ENCODE data around the gene MCM8. TPM values are rescaled to one million over a fixed set of nuclear protein-coding genes. Genes with fewer than 3 reads are reported as not detected.

The MCM8 gene
- total and polyA plus RNA-seq, 2 experiments from 2014 or later: 10.6 to 30.4 TPM

DNA sequence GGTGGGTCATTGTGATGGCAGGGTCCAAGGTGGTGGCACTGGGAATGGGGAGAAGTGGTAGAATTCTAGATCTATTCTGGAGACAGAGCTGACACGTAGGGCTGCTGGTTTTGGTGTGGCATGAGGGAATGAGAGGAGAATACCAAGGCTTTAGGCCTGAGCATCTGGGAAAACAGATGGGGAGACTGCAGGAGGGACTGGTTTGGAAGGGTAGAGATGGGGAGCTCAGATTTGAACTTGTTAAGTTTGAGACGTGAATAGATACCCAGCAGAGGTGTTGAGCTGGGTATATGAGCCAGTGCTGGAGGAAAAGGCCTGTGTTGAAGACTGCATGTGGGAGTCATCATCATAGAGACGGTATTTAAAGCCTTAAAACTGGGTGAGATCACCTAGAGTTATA is 17.7 kb upstream of the MCM8 start:
- Mint-ChIP-seq H3K27me3 (ENCODE audit: insufficient read depth, low read depth, poor library complexity) (no peaks in the 10 kb centered on the region), H3K4me1 (no peaks in the 10 kb centered on the region), H3K9me3 (no peaks in the 10 kb centered on the region), H3K27ac (no peak overlapping the region), H3K36me3 (ENCODE audit: low read depth) (peaks cover under 1% of the 10 kb centered on the region; the same call in 2 of the 3 replicates), H3K4me3 (no peak overlapping the region)
- Histone ChIP-seq H3K4me3 (no peak overlapping the region), H2AFZ (no peak overlapping the region), H3K36me3 (ENCODE audit: insufficient read depth) (peaks cover 3% of the 10 kb centered on the region), H4K20me1 (replicated peaks; ENCODE audit: insufficient read depth) (no peaks in the 10 kb centered on the region), H3K4me2 (no peak overlapping the region), H3K9me2 (ENCODE audit: insufficient read depth) (no peaks in the 10 kb centered on the region), H3K4me1 (ENCODE audit: insufficient read depth) (no peaks in the 10 kb centered on the region), H3K27ac (ENCODE audit: low read depth) (no peak overlapping the region), H3K27me3 (ENCODE audit: insufficient read depth) (no peaks in the 10 kb centered on the region), H3F3A (replicated peaks; ENCODE audit: low read depth) (no peaks in the 10 kb centered on the region), H3K79me2 (replicated peaks; ENCODE audit: insufficient read depth) (no peaks in the 10 kb centered on the region)
- TF ChIP-seq STAT1 (IDR thresholded peaks at IDR 0.05; ENCODE audit: unreplicated experiment) (no peak), ETS1 (IDR thresholded peaks at IDR 0.05) (no peak)
- DNase-seq (ENCODE audit: low spot score) (no peak), ATAC-seq (no peak)

DNA sequence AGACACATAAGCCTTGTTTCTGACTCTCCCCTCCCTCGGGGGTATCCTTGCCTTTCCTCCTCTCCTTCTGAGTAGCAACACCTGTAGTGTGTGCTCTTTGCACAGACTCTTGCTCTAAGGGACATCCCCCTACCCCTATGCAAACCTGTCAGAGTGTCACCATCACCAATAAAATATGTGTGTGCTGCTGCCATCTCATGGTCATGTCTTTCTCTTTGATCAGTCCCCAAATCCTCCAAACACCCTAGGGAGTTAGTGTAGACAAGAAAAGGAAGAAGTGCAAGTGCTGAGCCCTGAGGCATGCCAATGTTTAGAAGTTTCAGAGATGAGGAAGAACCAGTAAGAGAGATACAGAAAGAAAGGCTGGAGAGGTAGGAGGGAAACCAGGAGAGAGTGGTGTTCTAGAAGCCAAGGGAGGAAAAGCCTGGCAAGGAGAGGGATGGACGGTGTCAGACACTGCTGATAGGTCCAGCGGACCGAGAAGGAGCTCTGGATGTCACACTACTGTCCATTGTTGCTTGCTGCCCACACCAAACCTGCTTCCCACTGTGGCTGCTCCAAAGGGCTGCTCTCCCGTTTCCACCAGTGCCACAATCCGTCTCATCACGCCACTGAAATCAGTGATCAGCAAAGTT is 16.5 kb upstream of the MCM8 start:
- ATAC-seq: peak; percentile 84
- Histone ChIP-seq H3K27me3 (ENCODE audit: insufficient read depth) (no peaks in the 10 kb centered on the region), H3K36me3 (ENCODE audit: insufficient read depth) (peaks cover 12% of the 10 kb centered on the region), H3K4me2 (no peak overlapping the region), H3F3A (replicated peaks; ENCODE audit: low read depth) (no peaks in the 10 kb centered on the region), H3K79me2 (replicated peaks; ENCODE audit: insufficient read depth) (no peaks in the 10 kb centered on the region), H4K20me1 (replicated peaks; ENCODE audit: insufficient read depth) (no peaks in the 10 kb centered on the region), H3K9me2 (ENCODE audit: insufficient read depth) (no peaks in the 10 kb centered on the region), H3K4me1 (ENCODE audit: insufficient read depth) (no peaks in the 10 kb centered on the region), H2AFZ (no peak overlapping the region), H3K27ac (ENCODE audit: low read depth) (no peak overlapping the region), H3K4me3 (no peak overlapping the region)
- Mint-ChIP-seq H3K27me3 (ENCODE audit: insufficient read depth, low read depth, poor library complexity) (no peaks in the 10 kb centered on the region), H3K9me3 (no peaks in the 10 kb centered on the region), H3K4me1 (no peaks in the 10 kb centered on the region), H3K27ac (no peak overlapping the region), H3K36me3 (ENCODE audit: low read depth) (peaks cover 11% of the 10 kb centered on the region; the same call in 2 of the 3 replicates), H3K4me3 (no peak overlapping the region)
- DNase-seq (ENCODE audit: low spot score): peak; percentile 53
- TF ChIP-seq, protein P1, sequence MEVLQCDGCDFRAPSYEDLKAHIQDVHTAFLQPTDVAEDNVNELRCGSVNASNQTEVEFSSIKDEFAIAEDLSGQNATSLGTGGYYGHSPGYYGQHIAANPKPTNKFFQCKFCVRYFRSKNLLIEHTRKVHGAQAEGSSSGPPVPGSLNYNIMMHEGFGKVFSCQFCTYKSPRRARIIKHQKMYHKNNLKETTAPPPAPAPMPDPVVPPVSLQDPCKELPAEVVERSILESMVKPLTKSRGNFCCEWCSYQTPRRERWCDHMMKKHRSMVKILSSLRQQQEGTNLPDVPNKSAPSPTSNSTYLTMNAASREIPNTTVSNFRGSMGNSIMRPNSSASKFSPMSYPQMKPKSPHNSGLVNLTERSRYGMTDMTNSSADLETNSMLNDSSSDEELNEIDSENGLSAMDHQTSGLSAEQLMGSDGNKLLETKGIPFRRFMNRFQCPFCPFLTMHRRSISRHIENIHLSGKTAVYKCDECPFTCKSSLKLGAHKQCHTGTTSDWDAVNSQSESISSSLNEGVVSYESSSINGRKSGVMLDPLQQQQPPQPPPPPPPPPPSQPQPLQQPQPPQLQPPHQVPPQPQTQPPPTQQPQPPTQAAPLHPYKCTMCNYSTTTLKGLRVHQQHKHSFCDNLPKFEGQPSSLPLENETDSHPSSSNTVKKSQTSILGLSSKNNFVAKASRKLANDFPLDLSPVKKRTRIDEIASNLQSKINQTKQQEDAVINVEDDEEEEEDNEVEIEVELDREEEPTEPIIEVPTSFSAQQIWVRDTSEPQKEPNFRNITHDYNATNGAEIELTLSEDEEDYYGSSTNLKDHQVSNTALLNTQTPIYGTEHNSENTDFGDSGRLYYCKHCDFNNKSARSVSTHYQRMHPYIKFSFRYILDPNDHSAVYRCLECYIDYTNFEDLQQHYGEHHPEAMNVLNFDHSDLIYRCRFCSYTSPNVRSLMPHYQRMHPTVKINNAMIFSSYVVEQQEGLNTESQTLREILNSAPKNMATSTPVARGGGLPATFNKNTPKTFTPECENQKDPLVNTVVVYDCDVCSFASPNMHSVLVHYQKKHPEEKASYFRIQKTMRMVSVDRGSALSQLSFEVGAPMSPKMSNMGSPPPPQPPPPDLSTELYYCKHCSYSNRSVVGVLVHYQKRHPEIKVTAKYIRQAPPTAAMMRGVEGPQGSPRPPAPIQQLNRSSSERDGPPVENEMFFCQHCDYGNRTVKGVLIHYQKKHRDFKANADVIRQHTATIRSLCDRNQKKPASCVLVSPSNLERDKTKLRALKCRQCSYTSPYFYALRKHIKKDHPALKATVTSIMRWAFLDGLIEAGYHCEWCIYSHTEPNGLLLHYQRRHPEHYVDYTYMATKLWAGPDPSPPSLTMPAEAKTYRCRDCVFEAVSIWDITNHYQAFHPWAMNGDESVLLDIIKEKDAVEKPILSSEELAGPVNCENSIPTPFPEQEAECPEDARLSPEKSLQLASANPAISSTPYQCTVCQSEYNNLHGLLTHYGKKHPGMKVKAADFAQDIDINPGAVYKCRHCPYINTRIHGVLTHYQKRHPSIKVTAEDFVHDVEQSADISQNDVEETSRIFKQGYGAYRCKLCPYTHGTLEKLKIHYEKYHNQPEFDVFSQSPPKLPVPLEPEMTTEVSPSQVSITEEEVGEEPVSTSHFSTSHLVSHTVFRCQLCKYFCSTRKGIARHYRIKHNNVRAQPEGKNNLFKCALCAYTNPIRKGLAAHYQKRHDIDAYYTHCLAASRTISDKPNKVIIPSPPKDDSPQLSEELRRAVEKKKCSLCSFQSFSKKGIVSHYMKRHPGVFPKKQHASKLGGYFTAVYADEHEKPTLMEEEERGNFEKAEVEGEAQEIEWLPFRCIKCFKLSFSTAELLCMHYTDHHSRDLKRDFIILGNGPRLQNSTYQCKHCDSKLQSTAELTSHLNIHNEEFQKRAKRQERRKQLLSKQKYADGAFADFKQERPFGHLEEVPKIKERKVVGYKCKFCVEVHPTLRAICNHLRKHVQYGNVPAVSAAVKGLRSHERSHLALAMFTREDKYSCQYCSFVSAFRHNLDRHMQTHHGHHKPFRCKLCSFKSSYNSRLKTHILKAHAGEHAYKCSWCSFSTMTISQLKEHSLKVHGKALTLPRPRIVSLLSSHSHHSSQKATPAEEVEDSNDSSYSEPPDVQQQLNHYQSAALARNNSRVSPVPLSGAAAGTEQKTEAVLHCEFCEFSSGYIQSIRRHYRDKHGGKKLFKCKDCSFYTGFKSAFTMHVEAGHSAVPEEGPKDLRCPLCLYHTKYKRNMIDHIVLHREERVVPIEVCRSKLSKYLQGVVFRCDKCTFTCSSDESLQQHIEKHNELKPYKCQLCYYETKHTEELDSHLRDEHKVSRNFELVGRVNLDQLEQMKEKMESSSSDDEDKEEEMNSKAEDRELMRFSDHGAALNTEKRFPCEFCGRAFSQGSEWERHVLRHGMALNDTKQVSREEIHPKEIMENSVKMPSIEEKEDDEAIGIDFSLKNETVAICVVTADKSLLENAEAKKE (CRISPR knock-in tag; IDR thresholded peaks at IDR 0.05): no peak
- TF ChIP-seq NANOG (IDR thresholded peaks at IDR 0.05; ENCODE audit: borderline replicate concordance) (no peak), CTCF (conservative IDR thresholded peaks at IDR 0.05; ENCODE audit: low read depth in 2 of 2) (peak; percentile 51 to 65), CREB1 (CRISPR knock-in tag; IDR thresholded peaks at IDR 0.05; ENCODE audit: low read depth) (no peak), POLR2AphosphoS5 (IDR thresholded peaks at IDR 0.05; ENCODE audit: low read depth) (no peak), EZH2phosphoT487 (IDR thresholded peaks at IDR 0.05; ENCODE audit: unreplicated experiment) (no peak)
- TF ChIP-seq, protein P2, sequence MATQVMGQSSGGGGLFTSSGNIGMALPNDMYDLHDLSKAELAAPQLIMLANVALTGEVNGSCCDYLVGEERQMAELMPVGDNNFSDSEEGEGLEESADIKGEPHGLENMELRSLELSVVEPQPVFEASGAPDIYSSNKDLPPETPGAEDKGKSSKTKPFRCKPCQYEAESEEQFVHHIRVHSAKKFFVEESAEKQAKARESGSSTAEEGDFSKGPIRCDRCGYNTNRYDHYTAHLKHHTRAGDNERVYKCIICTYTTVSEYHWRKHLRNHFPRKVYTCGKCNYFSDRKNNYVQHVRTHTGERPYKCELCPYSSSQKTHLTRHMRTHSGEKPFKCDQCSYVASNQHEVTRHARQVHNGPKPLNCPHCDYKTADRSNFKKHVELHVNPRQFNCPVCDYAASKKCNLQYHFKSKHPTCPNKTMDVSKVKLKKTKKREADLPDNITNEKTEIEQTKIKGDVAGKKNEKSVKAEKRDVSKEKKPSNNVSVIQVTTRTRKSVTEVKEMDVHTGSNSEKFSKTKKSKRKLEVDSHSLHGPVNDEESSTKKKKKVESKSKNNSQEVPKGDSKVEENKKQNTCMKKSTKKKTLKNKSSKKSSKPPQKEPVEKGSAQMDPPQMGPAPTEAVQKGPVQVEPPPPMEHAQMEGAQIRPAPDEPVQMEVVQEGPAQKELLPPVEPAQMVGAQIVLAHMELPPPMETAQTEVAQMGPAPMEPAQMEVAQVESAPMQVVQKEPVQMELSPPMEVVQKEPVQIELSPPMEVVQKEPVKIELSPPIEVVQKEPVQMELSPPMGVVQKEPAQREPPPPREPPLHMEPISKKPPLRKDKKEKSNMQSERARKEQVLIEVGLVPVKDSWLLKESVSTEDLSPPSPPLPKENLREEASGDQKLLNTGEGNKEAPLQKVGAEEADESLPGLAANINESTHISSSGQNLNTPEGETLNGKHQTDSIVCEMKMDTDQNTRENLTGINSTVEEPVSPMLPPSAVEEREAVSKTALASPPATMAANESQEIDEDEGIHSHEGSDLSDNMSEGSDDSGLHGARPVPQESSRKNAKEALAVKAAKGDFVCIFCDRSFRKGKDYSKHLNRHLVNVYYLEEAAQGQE (IDR thresholded peaks at IDR 0.05; ENCODE audit: unreplicated experiment): no peak

All from GM23338 (cell line).